ENCODE measurements around the gene SURF6. TPM values are rescaled to one million over a fixed set of nuclear protein-coding genes. Genes with fewer than 3 reads are reported as not detected.

Gene SURF6
- total RNA-seq, 4 donors from 2014 or later: 2.9 to 19.3 (median 17.2) TPM

DNA sequence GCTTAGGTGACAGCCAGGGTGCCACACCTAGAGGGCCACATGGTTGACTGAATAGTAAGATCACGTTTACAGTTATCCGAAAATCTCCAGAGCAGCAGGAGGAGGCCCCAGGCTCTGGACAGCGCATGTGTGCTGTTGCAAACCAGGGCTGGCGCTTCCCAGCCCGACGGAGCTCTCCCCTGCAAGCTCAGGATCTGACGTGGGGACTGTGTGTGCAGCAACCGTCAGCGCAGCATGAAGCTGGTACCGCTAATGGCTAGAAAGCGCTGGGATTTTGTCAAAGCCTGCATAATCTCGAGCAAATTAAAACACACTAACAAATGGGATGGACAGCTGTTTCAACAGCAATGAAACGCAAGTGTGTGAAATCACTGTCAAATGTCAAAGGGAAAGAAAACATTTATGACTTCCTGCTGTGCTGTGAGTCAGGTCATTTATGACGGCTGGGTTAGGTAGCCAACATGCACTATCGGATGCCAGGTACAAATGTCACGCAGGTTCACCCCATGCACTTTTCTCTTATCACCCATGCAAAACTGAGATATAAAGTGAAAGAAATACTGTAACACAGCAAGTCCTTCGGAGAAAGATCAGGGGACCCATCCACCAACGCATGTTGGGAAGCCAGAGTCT is 32.4 kb upstream of the SURF6 start:
- no peak for DNase-seq
- intact Hi-C loops (cut with DNase I; ENCODE audit: low total_unique reads): no loop called here
- TF ChIP-seq, protein P1, sequence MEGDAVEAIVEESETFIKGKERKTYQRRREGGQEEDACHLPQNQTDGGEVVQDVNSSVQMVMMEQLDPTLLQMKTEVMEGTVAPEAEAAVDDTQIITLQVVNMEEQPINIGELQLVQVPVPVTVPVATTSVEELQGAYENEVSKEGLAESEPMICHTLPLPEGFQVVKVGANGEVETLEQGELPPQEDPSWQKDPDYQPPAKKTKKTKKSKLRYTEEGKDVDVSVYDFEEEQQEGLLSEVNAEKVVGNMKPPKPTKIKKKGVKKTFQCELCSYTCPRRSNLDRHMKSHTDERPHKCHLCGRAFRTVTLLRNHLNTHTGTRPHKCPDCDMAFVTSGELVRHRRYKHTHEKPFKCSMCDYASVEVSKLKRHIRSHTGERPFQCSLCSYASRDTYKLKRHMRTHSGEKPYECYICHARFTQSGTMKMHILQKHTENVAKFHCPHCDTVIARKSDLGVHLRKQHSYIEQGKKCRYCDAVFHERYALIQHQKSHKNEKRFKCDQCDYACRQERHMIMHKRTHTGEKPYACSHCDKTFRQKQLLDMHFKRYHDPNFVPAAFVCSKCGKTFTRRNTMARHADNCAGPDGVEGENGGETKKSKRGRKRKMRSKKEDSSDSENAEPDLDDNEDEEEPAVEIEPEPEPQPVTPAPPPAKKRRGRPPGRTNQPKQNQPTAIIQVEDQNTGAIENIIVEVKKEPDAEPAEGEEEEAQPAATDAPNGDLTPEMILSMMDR (IDR thresholded peaks at IDR 0.05): no peak
- TF ChIP-seq POLR2A (IDR thresholded peaks at IDR 0.05): no peak
- H3K27ac ChIP-seq: no peak overlapping the region
- peaks cover 14 to 52% of the 10 kb centered on the region in 2 donors for H3K4me1 ChIP-seq
- H3K27me3 ChIP-seq: no peaks in the 10 kb centered on the region
- H3K36me3 ChIP-seq: no peaks in the 10 kb centered on the region
- no peaks in the 10 kb centered on the region for H3K9me3 ChIP-seq
- H3K4me3 ChIP-seq: no peak overlapping the region

DNA sequence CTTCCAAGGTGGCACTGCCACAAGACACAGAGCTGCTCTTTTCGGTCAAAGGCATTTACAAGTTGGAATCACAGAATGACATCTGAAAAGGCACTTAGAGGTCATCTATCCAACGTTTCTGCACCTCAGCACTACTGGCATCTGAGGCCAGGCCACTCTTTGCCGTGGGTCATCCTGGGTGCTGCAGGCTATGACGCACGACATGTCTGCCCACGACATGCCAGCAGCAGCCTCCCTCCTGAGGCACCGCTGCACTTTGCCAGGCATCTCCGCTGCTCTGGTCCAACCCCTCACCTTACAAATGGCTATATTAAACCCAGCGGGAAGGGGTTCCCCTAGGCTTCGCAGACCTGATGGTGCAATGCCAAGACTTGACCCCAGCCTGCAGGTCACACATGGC is 31.8 kb upstream of the SURF6 start:
- intact Hi-C loops (cut with DNase I; ENCODE audit: low total_unique reads): no loop called here
- H3K36me3 ChIP-seq: no peaks in the 10 kb centered on the region
- H3K4me3 ChIP-seq: no peak overlapping the region
- TF ChIP-seq, protein P1 (IDR thresholded peaks at IDR 0.05): no peak
- TF ChIP-seq POLR2A (IDR thresholded peaks at IDR 0.05): no peak
- peaks cover 8 to 48% of the 10 kb centered on the region in 2 donors for H3K4me1 ChIP-seq
- no peaks in the 10 kb centered on the region for H3K9me3 ChIP-seq
- no peaks in the 10 kb centered on the region for H3K27me3 ChIP-seq
- H3K27ac ChIP-seq: no peak overlapping the region
- DNase-seq: no peak

DNA sequence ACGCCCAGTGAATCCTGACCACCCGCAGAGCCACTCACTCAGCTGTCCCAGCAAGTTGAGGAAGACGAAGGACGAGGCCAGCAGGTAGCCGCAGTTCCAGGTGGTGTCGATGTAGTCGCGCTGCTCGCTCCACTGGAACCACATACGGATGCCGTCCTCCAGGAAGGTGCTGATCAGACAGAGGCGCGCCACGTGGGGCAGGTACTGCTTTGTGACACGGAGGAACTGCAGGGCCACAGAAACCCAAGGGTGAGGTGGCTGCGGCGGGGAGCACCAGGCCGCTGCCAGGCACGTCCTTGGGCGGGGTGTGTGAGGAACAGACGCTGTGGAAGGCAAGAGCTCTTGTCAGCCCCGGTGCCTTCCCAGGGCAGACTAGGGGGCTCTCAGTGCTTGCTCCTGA is 31.2 kb upstream of the SURF6 start:
- intact Hi-C loops (cut with DNase I; ENCODE audit: low total_unique reads): no loop called here
- no peaks in the 10 kb centered on the region for H3K27me3 ChIP-seq
- TF ChIP-seq, protein P1 (IDR thresholded peaks at IDR 0.05): no peak
- no peak for TF ChIP-seq POLR2A (IDR thresholded peaks at IDR 0.05)
- no peaks in the 10 kb centered on the region for H3K36me3 ChIP-seq
- H3K9me3 ChIP-seq: no peaks in the 10 kb centered on the region
- H3K4me1 ChIP-seq: peaks cover 7 to 42% of the 10 kb centered on the region in 2 donors
- no peak for DNase-seq
- H3K27ac ChIP-seq: no peak overlapping the region
- no peak overlapping the region for H3K4me3 ChIP-seq

DNA sequence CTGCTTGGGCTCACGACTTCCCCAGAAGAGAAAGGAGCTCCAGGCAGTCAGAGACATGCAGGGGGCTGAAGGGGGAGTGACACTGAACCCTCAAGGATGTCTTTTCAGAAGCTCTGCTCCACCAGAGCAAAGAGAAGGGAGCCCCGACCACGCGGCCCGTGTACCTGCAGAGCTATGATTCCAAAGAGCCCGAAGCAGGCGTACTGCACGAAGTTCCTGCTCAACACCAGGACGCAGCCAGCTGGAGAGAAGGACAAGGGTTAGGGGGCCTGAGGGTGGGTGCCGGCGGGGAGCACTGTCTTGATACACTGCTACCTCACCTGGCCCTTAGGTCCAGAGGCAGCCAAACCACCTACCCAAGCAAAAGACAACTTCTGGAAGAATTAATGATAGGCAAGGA is 30.4 kb upstream of the SURF6 start:
- intact Hi-C loops (cut with DNase I; ENCODE audit: low total_unique reads): no loop called here
- H3K36me3 ChIP-seq: no peaks in the 10 kb centered on the region
- H3K9me3 ChIP-seq: no peaks in the 10 kb centered on the region
- no peak overlapping the region for H3K27ac ChIP-seq
- H3K27me3 ChIP-seq: no peaks in the 10 kb centered on the region
- peaks cover 0 to 34% of the 10 kb centered on the region in 2 donors for H3K4me1 ChIP-seq
- H3K4me3 ChIP-seq: no peak overlapping the region
- DNase-seq: no peak
- no peak for TF ChIP-seq POLR2A (IDR thresholded peaks at IDR 0.05)
- TF ChIP-seq, protein P1 (IDR thresholded peaks at IDR 0.05): no peak

DNA sequence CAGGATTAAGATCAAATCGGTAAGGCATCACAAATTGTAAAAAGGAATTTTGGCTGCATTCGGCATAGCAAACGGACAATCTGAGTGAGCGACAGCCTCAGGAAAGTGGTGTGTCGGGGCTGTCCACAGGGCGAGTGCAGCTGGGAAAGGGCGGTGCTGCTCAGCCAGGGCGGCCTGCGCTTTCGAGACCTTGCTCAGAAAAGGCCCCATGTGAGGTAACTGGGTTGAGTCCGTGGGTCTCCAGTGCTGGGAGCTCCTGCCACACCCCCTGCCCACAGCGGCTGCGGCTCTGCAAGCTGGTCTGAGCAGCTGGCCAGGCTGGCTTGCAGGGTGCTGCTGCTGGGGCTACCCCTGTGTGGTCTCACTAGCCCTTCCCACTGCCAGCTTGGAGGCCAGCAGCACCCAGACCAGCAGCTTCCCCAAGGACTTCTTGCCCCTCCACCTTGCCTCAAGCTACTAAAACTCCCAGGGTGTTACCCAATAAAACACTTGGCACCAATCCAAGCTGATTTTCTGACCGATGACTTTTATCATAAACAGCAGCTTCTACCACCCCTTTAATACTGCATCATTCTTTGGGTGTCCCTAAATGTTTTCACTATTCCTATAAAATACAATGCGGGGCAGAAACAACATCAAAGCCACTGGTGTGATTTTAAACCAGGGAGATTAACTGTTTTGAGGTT is 26.5 kb upstream of the SURF6 start:
- Histone ChIP-seq H3K27me3 (no peaks in the 10 kb centered on the region), H3K36me3 (no peaks in the 10 kb centered on the region), H3K4me1 (peaks cover 0 to 4% of the 10 kb centered on the region in 2 donors), H3K27ac (no peak overlapping the region), H3K9me3 (no peaks in the 10 kb centered on the region), H3K4me3 (no peak overlapping the region)
- TF ChIP-seq, protein P1 (IDR thresholded peaks at IDR 0.05): no peak
- no peak for TF ChIP-seq POLR2A (IDR thresholded peaks at IDR 0.05)
- intact Hi-C loops (cut with DNase I; ENCODE audit: low total_unique reads): no loop called here
- no peak for DNase-seq
